SK-N-SH treated with all-trans-retinoic acid at 6 μM for 48 hours (cell line): ENCODE results near the gene TCERG1L.

Experiments used
- GLIS3 ChIP-seq: fragments of 250-450 bp; sonication (Bioruptor Pico); IDR thresholded peaks from 2 replicates; pipeline ENCODE4 v1.5.0; 2020; ENCODE audit warnings: mild to moderate bottlenecking, moderate library complexity
- ISL1 ChIP-seq: fragments of 250-450 bp; sonication (Bioruptor Pico); IDR thresholded peaks from 2 replicates; pipeline ENCODE4 v2.1.2; 2022; ENCODE audit warnings: mild to moderate bottlenecking, moderate library complexity
- RARB ChIP-seq: fragments of 250-450 bp; sonication (Bioruptor Pico); IDR thresholded peaks from 2 replicates; pipeline ENCODE4 v1.8.0; 2021; ENCODE audit warnings: mild to moderate bottlenecking, moderate library complexity
- SNAI2 ChIP-seq: fragments of 250-450 bp; sonication (Bioruptor Pico); IDR thresholded peaks from 2 replicates; pipeline ENCODE4 v1.5.0; 2020; ENCODE audit warnings: mild to moderate bottlenecking, moderate library complexity
- TCF4 ChIP-seq: fragments of 250-450 bp; sonication (Bioruptor Pico); IDR thresholded peaks from 2 replicates; pipeline ENCODE4 v1.8.0; 2021; ENCODE audit warnings: mild to moderate bottlenecking, moderate library complexity, borderline replicate concordance
- ZC3H10 ChIP-seq: fragments of 250-450 bp; sonication (Bioruptor Pico); IDR thresholded peaks from 2 replicates; pipeline ENCODE4 v1.5.1; 2021; ENCODE audit warnings: mild to moderate bottlenecking, moderate library complexity
- ZFP3 ChIP-seq: fragments of 250-450 bp; sonication (Bioruptor Pico); IDR thresholded peaks from 2 replicates; pipeline ENCODE4 v1.5.0; 2020; ENCODE audit warnings: mild to moderate bottlenecking, moderate library complexity
- ZFP30 ChIP-seq: fragments of 450-650 bp; formaldehyde crosslinking; IDR thresholded peaks from 2 replicates; pipeline ENCODE4 v1.5.0; 2022; ENCODE audit warnings: mild to moderate bottlenecking, moderate library complexity
- ZNF8 ChIP-seq: fragments of 450-650 bp; formaldehyde crosslinking; IDR thresholded peaks from 2 replicates; pipeline ENCODE4 v1.5.0; 2020; ENCODE audit warnings: mild to moderate bottlenecking, moderate library complexity
- TF ChIP-seq, protein P1 (sequence below): fragments of 250-450 bp; sonication (Bioruptor Pico); IDR thresholded peaks from 2 replicates; pipeline ENCODE4 v1.8.0; 2020; ENCODE audit warnings: mild to moderate bottlenecking, moderate library complexity, borderline replicate concordance

DNA sequence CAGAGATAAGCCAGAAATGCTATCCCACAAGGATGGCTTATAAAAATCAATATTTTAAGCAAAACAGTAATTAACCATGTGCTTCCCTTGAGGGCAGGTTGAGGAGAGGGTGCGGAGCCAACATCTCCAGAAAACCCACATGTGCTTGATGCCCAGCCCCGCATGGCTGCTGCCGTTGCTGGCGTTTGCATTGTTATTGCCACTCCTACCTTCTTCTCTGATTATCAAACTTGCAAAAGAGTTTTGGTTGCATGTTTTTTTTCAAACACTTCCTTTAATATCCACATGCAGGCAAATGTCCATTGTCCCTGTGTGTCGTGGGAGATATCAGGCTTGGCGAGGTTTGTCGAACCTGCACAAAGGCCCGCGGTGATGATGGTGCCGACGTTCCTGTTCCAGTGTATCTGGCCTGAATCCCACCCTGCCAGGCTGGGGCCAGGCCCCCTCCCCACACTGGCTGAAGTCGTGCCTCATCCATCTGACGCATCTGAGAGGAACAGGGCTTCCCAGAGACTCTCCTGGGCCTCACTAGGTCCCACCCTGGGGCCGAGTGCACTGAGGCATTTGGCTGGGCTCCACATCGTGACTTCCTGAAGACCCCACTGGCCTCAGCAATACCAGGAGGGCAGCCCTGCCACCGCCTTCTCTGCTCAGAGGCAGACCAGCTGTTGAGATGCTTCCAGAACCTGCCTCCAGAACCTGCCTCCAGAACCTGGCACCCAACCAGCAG, 40.9 kb downstream of the TCERG1L start:
- no peak for TF ChIP-seq SNAI2 (CRISPR knock-in tag)
- TF ChIP-seq ZNF8 = no peak
- TF ChIP-seq RARB (CRISPR knock-in tag) = no peak
- TF ChIP-seq ZC3H10 (CRISPR knock-in tag) = no peak
- no peak for TF ChIP-seq GLIS3 (CRISPR knock-in tag)
- TF ChIP-seq TCF4 (CRISPR knock-in tag) = no peak
- no peak for TF ChIP-seq ZFP30 (CRISPR knock-in tag)
- TF ChIP-seq, protein P1, sequence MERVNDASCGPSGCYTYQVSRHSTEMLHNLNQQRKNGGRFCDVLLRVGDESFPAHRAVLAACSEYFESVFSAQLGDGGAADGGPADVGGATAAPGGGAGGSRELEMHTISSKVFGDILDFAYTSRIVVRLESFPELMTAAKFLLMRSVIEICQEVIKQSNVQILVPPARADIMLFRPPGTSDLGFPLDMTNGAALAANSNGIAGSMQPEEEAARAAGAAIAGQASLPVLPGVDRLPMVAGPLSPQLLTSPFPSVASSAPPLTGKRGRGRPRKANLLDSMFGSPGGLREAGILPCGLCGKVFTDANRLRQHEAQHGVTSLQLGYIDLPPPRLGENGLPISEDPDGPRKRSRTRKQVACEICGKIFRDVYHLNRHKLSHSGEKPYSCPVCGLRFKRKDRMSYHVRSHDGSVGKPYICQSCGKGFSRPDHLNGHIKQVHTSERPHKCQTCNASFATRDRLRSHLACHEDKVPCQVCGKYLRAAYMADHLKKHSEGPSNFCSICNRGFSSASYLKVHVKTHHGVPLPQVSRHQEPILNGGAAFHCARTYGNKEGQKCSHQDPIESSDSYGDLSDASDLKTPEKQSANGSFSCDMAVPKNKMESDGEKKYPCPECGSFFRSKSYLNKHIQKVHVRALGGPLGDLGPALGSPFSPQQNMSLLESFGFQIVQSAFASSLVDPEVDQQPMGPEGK (CRISPR knock-in tag) = no peak
- TF ChIP-seq ZFP3 = no peak
- no peak for TF ChIP-seq ISL1 (CRISPR knock-in tag)
